Measurements from ENCODE around the gene BUD31.

Gene BUD31

DNA sequence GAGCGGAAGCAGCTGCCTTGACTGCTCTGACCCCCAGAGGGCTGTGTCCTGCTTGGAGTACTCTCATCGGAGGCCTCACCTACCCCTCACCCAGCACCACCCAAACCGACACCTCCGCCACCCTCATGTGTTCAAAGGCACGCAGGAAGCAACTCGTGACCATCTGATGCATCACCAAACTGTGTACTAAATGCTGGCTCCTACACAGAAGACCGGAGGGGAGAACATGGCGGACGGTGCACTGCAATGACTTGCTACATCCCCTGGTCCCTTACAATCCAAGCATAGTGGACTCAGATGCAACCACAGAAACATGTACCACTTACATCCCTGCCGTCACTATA, 3.8 kb upstream of the BUD31 start:
- no peak overlapping the region for H2AFZ ChIP-seq (ENCODE audit: low read depth)
- no peaks in the 10 kb centered on the region for H3K27me3 ChIP-seq (ENCODE audit: insufficient read depth, low read depth)
- H3K9ac ChIP-seq, result no peak overlapping the region
- no peaks in the 10 kb centered on the region; the same call in 1 of the 2 replicates for H4K20me1 ChIP-seq (ENCODE audit: insufficient read depth)
- peaks cover 63% of the 10 kb centered on the region for H3K79me2 ChIP-seq (ENCODE audit: insufficient read depth, low read depth)
- peaks cover 8% of the 10 kb centered on the region; the same call in 1 of the 2 replicates for H3K36me3 ChIP-seq (ENCODE audit: insufficient read depth)
- H3K4me3 ChIP-seq (IDR thresholded peaks at IDR 0.05; ENCODE audit: insufficient read depth, low read depth, low read length), result no peak overlapping the region
- peaks cover 17% of the 10 kb centered on the region for H3K4me1 ChIP-seq (ENCODE audit: low read depth, poor library complexity, severe bottlenecking)
- no peak overlapping the region for H3K27ac ChIP-seq
- TF ChIP-seq, protein P1, sequence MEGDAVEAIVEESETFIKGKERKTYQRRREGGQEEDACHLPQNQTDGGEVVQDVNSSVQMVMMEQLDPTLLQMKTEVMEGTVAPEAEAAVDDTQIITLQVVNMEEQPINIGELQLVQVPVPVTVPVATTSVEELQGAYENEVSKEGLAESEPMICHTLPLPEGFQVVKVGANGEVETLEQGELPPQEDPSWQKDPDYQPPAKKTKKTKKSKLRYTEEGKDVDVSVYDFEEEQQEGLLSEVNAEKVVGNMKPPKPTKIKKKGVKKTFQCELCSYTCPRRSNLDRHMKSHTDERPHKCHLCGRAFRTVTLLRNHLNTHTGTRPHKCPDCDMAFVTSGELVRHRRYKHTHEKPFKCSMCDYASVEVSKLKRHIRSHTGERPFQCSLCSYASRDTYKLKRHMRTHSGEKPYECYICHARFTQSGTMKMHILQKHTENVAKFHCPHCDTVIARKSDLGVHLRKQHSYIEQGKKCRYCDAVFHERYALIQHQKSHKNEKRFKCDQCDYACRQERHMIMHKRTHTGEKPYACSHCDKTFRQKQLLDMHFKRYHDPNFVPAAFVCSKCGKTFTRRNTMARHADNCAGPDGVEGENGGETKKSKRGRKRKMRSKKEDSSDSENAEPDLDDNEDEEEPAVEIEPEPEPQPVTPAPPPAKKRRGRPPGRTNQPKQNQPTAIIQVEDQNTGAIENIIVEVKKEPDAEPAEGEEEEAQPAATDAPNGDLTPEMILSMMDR (conservative IDR thresholded peaks at IDR 0.05; ENCODE audit: low read depth, low read length), result no peak
- H3K4me2 ChIP-seq, result no peak overlapping the region

DNA sequence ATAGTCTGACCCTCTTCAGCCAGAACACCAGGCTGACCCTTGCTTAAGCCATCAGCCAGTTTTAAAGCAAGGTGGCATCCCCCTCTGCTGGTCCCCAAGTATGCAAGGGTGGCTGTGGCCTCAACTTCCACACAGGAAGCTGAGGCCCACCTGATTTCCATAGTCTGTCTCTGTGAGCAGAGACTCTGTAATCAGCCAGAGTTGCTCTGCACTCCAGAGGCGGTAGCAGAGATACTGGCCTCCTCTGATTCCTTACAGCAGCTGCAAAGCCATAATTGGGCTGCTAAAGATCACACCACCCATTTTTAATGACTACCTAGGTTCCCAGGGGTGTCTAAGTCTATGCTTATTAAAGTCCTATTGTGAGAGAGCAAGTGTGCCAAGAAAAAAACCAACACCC, 2.2 kb upstream of the BUD31 start:
- Histone ChIP-seq H3K27me3 (ENCODE audit: insufficient read depth, low read depth) (no peaks in the 10 kb centered on the region), H2AFZ (ENCODE audit: low read depth) (no peak overlapping the region), H3K4me1 (ENCODE audit: low read depth, poor library complexity, severe bottlenecking) (peaks cover 28% of the 10 kb centered on the region), H3K9ac (no peak overlapping the region), H3K4me2 (peak overlapping the region; percentile 92), H3K27ac (0 out of 2 replicates have a peak overlapping the region, but pooled peaks have one; percentile 98), H4K20me1 (ENCODE audit: insufficient read depth) (no peaks in the 10 kb centered on the region; the same call in 1 of the 2 replicates), H3K36me3 (ENCODE audit: insufficient read depth) (peaks cover 9% of the 10 kb centered on the region; the same call in 1 of the 2 replicates), H3K79me2 (ENCODE audit: insufficient read depth, low read depth) (peaks cover 78% of the 10 kb centered on the region), H3K4me3 (IDR thresholded peaks at IDR 0.05; ENCODE audit: insufficient read depth, low read depth, low read length) (no peak overlapping the region)
- TF ChIP-seq, protein P1 (conservative IDR thresholded peaks at IDR 0.05; ENCODE audit: low read depth, low read length), result no peak

DNA sequence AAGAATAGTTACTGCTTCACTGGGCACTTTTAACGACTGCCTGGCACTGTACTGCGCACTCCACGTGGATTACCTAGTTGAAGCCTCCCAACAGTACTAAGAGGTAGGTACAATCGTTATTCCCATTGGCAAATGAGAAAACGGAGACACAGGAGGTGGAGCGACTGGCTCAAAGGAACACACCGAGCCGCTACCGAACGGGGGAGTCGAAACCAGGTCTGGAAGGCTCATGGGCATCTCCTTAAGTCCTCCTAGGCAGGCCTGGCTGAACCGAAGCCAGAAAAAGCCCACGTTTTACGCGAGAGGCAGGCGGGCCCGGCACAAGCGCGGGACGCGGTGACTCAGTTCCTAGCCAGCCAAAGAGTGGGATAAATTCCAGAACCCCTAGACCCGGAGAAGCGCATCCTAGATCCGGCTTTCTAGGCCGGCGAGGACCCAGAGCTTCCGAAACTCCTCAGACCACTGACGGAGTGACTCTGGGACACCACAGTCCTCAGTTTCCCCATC, 844 bp upstream of the BUD31 start:
- peak overlapping the region; percentile 98 for H3K27ac ChIP-seq
- H3K79me2 ChIP-seq (ENCODE audit: insufficient read depth, low read depth), result peaks cover 87% of the 10 kb centered on the region
- H3K4me2 ChIP-seq, result peak overlapping the region; percentile 92
- H3K4me1 ChIP-seq (ENCODE audit: low read depth, poor library complexity, severe bottlenecking), result peaks cover 28% of the 10 kb centered on the region
- H2AFZ ChIP-seq (ENCODE audit: low read depth), result peak overlapping the region; percentile 81
- peak overlapping the region; percentile 99 for H3K9ac ChIP-seq
- H3K4me3 ChIP-seq (IDR thresholded peaks at IDR 0.05; ENCODE audit: insufficient read depth, low read depth, low read length), result peak overlapping the region; percentile 41
- TF ChIP-seq, protein P1 (conservative IDR thresholded peaks at IDR 0.05; ENCODE audit: low read depth, low read length), result no peak
- H4K20me1 ChIP-seq (ENCODE audit: insufficient read depth), result no peaks in the 10 kb centered on the region; the same call in 1 of the 2 replicates
- peaks cover 7% of the 10 kb centered on the region; the same call in 1 of the 2 replicates for H3K36me3 ChIP-seq (ENCODE audit: insufficient read depth)
- H3K27me3 ChIP-seq (ENCODE audit: insufficient read depth, low read depth), result no peaks in the 10 kb centered on the region

DNA sequence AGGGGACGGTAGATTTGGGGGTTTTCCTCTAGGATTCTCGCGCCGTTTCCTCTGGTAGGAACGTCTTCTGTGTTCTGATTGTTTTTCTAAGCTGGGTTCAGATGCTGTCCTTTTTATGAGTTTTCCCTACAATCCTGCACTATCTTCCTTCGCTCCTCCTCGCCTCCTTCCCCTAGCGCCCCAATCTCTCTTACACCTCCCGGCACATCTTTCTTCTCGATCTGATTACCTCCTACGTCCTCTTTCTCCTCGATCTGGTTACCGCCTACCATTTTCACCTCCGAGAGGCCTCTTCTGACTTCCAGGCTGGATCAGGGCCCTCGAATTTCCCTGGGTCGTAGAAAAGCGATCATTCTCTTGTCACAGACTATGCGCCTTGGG, 413 bp downstream of the BUD31 start:
- Histone ChIP-seq H3K79me2 (ENCODE audit: insufficient read depth, low read depth) (peaks cover 80% of the 10 kb centered on the region), H2AFZ (ENCODE audit: low read depth) (peak overlapping the region; percentile 81), H4K20me1 (ENCODE audit: insufficient read depth) (no peaks in the 10 kb centered on the region; the same call in 1 of the 2 replicates), H3K36me3 (ENCODE audit: insufficient read depth) (peaks cover 7% of the 10 kb centered on the region; the same call in 1 of the 2 replicates), H3K4me1 (ENCODE audit: low read depth, poor library complexity, severe bottlenecking) (peaks cover 28% of the 10 kb centered on the region), H3K9ac (peak overlapping the region; percentile 99), H3K27me3 (ENCODE audit: insufficient read depth, low read depth) (no peaks in the 10 kb centered on the region), H3K4me2 (peak overlapping the region; percentile 92), H3K4me3 (IDR thresholded peaks at IDR 0.05; ENCODE audit: insufficient read depth, low read depth, low read length) (no peak overlapping the region), H3K27ac (peak overlapping the region; percentile 98)
- TF ChIP-seq, protein P1 (conservative IDR thresholded peaks at IDR 0.05; ENCODE audit: low read depth, low read length), result no peak

All from KMS-11 (cell line).